ENCODE results near the gene RFX1. TPM values are rescaled to one million over a fixed set of nuclear protein-coding genes. Genes with fewer than 3 reads are reported as not detected.
A peak's percentile ranks its signal among the peaks of the same experiment; 100 is the strongest.

The RFX1 gene
- total RNA-seq, 1 donor from 2014 or later: 19.9 TPM

GRCh38 chr19:13985771-13986347 lies 20.3 kb downstream of the RFX1 start:
- H3K36me3 Mint-ChIP-seq (ENCODE audit: low read depth): peaks cover 5% of the 10 kb centered on the region
- H3K9me3 Mint-ChIP-seq: no peaks in the 10 kb centered on the region
- no peak overlapping the region for H3K4me3 Mint-ChIP-seq
- no peak for DNase-seq (ENCODE audit: low read depth, low spot score)
- H3K27me3 Mint-ChIP-seq (ENCODE audit: low read depth): no peaks in the 10 kb centered on the region
- no peaks in the 10 kb centered on the region for H3K4me1 Mint-ChIP-seq
- no peak for TF ChIP-seq CTCF (conservative IDR thresholded peaks at IDR 0.05)
- no peak overlapping the region for H3K27ac Mint-ChIP-seq (ENCODE audit: unreplicated experiment)

- no peak overlapping the region for H3K4me3 Mint-ChIP-seq
- peaks cover 4% of the 10 kb centered on the region for H3K36me3 Mint-ChIP-seq (ENCODE audit: low read depth)
- peak overlapping the region; percentile 75 for H3K27ac Mint-ChIP-seq (ENCODE audit: unreplicated experiment)
- no peaks in the 10 kb centered on the region for H3K9me3 Mint-ChIP-seq
- no peaks in the 10 kb centered on the region for H3K4me1 Mint-ChIP-seq
- no peaks in the 10 kb centered on the region for H3K27me3 Mint-ChIP-seq (ENCODE audit: low read depth)
- no peak for TF ChIP-seq CTCF (conservative IDR thresholded peaks at IDR 0.05)
- DNase-seq (ENCODE audit: low read depth, low spot score): no peak
Measured at GRCh38 chr19:13984875-13985741, 21.0 kb downstream of the RFX1 start.

- Mint-ChIP-seq H3K27ac (ENCODE audit: unreplicated experiment) (no peak overlapping the region), H3K9me3 (no peaks in the 10 kb centered on the region), H3K27me3 (ENCODE audit: low read depth) (no peaks in the 10 kb centered on the region), H3K4me3 (no peak overlapping the region), H3K4me1 (peaks cover 6% of the 10 kb centered on the region), H3K36me3 (ENCODE audit: low read depth) (no peaks in the 10 kb centered on the region)
- no peak for TF ChIP-seq CTCF (conservative IDR thresholded peaks at IDR 0.05)
- DNase-seq (ENCODE audit: low read depth, low spot score): no peak
Measured at GRCh38 chr19:13984186-13984585, 21.9 kb downstream of the RFX1 start.

- no peak overlapping the region for H3K27ac Mint-ChIP-seq (ENCODE audit: unreplicated experiment)
- H3K4me1 Mint-ChIP-seq: peaks cover 6% of the 10 kb centered on the region
- no peak overlapping the region for H3K4me3 Mint-ChIP-seq
- no peak for TF ChIP-seq CTCF (conservative IDR thresholded peaks at IDR 0.05)
- no peaks in the 10 kb centered on the region for H3K36me3 Mint-ChIP-seq (ENCODE audit: low read depth)
- DNase-seq (ENCODE audit: low read depth, low spot score): no peak
- no peaks in the 10 kb centered on the region for H3K9me3 Mint-ChIP-seq
- H3K27me3 Mint-ChIP-seq (ENCODE audit: low read depth): no peaks in the 10 kb centered on the region
Measured at GRCh38 chr19:13983213-13983889, 22.8 kb downstream of the RFX1 start.

GRCh38 chr19:13982773-13983172 lies 23.3 kb downstream of the RFX1 start:
- no peak for TF ChIP-seq CTCF (conservative IDR thresholded peaks at IDR 0.05)
- Mint-ChIP-seq H3K9me3 (no peaks in the 10 kb centered on the region), H3K4me3 (no peak overlapping the region), H3K27me3 (ENCODE audit: low read depth) (no peaks in the 10 kb centered on the region), H3K4me1 (peaks cover 6% of the 10 kb centered on the region), H3K36me3 (ENCODE audit: low read depth) (no peaks in the 10 kb centered on the region), H3K27ac (ENCODE audit: unreplicated experiment) (no peak overlapping the region)
- no peak for DNase-seq (ENCODE audit: low read depth, low spot score)

All from neural crest cell (in vitro differentiated cells).